H9 (cell line): ENCODE measurements around the gene TCEAL1. TPM values are rescaled to one million over a fixed set of nuclear protein-coding genes. Genes with fewer than 3 reads are reported as not detected.

Experiments used
- DNase-seq: peaks from one replicate; pipeline ENCODE4 v3.0.0-alpha.2; 2017
- H2AFZ ChIP-seq: one replicate; pipeline ENCODE4 v1.6.1; 2013; ENCODE audit warnings: mild to moderate bottlenecking, low read length, control low read depth, moderate library complexity
- H2AK5ac ChIP-seq: 2 replicates; pipeline ENCODE4 v1.6.1; 2013; ENCODE audit warnings: low read length, control low read depth, mixed read lengths; ENCODE audit not compliant: insufficient read length
- H2BK120ac ChIP-seq: one replicate; pipeline ENCODE4 v1.6.1; 2013; ENCODE audit warnings: low read depth, mild to moderate bottlenecking, low read length, control low read depth, inconsistent platforms; ENCODE audit not compliant: poor library complexity, severe bottlenecking
- H2BK12ac ChIP-seq: 2 replicates; pipeline ENCODE4 v1.6.1; 2013; ENCODE audit warnings: low read length, control low read depth, mixed read lengths, low read depth; ENCODE audit not compliant: insufficient read length
- H2BK15ac ChIP-seq: 2 replicates; pipeline ENCODE4 v1.6.1; 2013; ENCODE audit warnings: low read depth, low read length, control low read depth
- H2BK20ac ChIP-seq: one replicate; pipeline ENCODE4 v1.6.1; 2013; ENCODE audit warnings: low read depth, mild to moderate bottlenecking, low read length, control low read depth, inconsistent platforms; ENCODE audit not compliant: poor library complexity, severe bottlenecking
- H2BK5ac ChIP-seq: 2 replicates; pipeline ENCODE4 v1.6.1; 2013; ENCODE audit warnings: low read length, control low read depth, mixed read lengths; ENCODE audit not compliant: insufficient read length
- H3K14ac ChIP-seq: 2 replicates; pipeline ENCODE4 v1.6.1; 2013; ENCODE audit warnings: low read length, control low read depth; ENCODE audit not compliant: insufficient read depth
- H3K18ac ChIP-seq: 2 replicates; pipeline ENCODE4 v1.6.1; 2013; ENCODE audit warnings: low read depth, mild to moderate bottlenecking, mixed read lengths, low read length, control low read depth; ENCODE audit not compliant: insufficient read length
- H3K23ac ChIP-seq: 2 replicates; pipeline ENCODE4 v1.6.1; 2013; ENCODE audit warnings: low read length, control low read depth, mixed read lengths, low read depth; ENCODE audit not compliant: insufficient read length
- H3K23me2 ChIP-seq: 2 replicates; pipeline ENCODE4 v1.6.1; 2013; ENCODE audit warnings: low read depth, mild to moderate bottlenecking, mixed read lengths, low read length, control low read depth; ENCODE audit not compliant: insufficient read length, poor library complexity, severe bottlenecking
- H3K27ac ChIP-seq: 2 replicates; pipeline ENCODE4 v1.5.1; 2013; ENCODE audit warnings: low read length, control low read depth, mixed read lengths, low read depth; ENCODE audit not compliant: insufficient read length
- H3K27me3 ChIP-seq: 2 replicates; pipeline ENCODE4 v1.6.1; 2013; ENCODE audit warnings: low read length, control low read depth, inconsistent platforms; ENCODE audit not compliant: insufficient read depth
- H3K4ac ChIP-seq: 2 replicates; pipeline ENCODE4 v1.6.1; 2013; ENCODE audit warnings: low read depth, mild to moderate bottlenecking, control low read depth, inconsistent platforms, low read length, moderate library complexity
- H3K4me1 ChIP-seq: 2 replicates; pipeline ENCODE4 v1.6.1; 2013; ENCODE audit warnings: low read length, control low read depth, inconsistent platforms; ENCODE audit not compliant: insufficient read depth
- H3K4me2 ChIP-seq: 2 replicates; pipeline ENCODE4 v1.6.1; 2013; ENCODE audit warnings: low read length, control low read depth, mixed read lengths; ENCODE audit not compliant: insufficient read length, insufficient read depth
- H3K56ac ChIP-seq: 2 replicates; pipeline ENCODE4 v1.6.1; 2013; ENCODE audit warnings: low read depth, mild to moderate bottlenecking, mixed read lengths, low read length, control low read depth; ENCODE audit not compliant: insufficient read length
- H3K79me1 ChIP-seq: 2 replicates; pipeline ENCODE4 v1.6.1; 2013; ENCODE audit warnings: low read depth, mild to moderate bottlenecking, moderate library complexity, low read length, control low read depth, inconsistent platforms; ENCODE audit not compliant: insufficient read depth, poor library complexity, severe bottlenecking
- H3K79me2 ChIP-seq: 2 replicates; pipeline ENCODE4 v1.6.1; 2013; ENCODE audit warnings: low read length, control low read depth, inconsistent platforms; ENCODE audit not compliant: insufficient read depth
- H3K9ac ChIP-seq: 2 replicates; pipeline ENCODE4 v1.6.1; 2013; ENCODE audit warnings: low read length, control low read depth, mixed read lengths; ENCODE audit not compliant: insufficient read length; ENCODE audit errors: extremely low read depth
- H3K9me3 ChIP-seq: one replicate; pipeline ENCODE4 v1.6.1; 2013; ENCODE audit warnings: low read depth, low read length, inconsistent platforms; ENCODE audit not compliant: control insufficient read depth
- H3T11ph ChIP-seq: one replicate; pipeline ENCODE4 v1.6.1; 2013; ENCODE audit warnings: mild to moderate bottlenecking, low read length, control low read depth, inconsistent platforms
- H4K20me1 ChIP-seq: one replicate; pipeline ENCODE4 v1.6.1; 2013; ENCODE audit not compliant: control insufficient read depth, insufficient read length, insufficient read depth
- H4K5ac ChIP-seq: 2 replicates; pipeline ENCODE4 v1.6.1; 2013; ENCODE audit warnings: low read depth, mild to moderate bottlenecking, mixed read lengths, low read length, control low read depth; ENCODE audit not compliant: insufficient read length
- H4K8ac ChIP-seq: replicated peaks from 2 replicates; pipeline ENCODE4 v1.6.1; 2013; ENCODE audit warnings: low read length, control low read depth, mixed read lengths, low read depth; ENCODE audit not compliant: insufficient read length
- H4K91ac ChIP-seq: 2 replicates; pipeline ENCODE4 v1.6.1; 2013; ENCODE audit warnings: low read depth, mild to moderate bottlenecking, moderate library complexity, mixed read lengths, low read length, control low read depth; ENCODE audit not compliant: insufficient read length
- H3K27ac Mint-ChIP-seq, 3 experiments: 2 replicates in 2 of 3; 3 replicates in 1 of 3; pipeline ENCODE4 v1.8.0; 2020 to 2021; ENCODE audit warnings: mixed read lengths in 3 of 3, mild to moderate bottlenecking in 1 of 3, moderate library complexity in 1 of 3
- H3K27me3 Mint-ChIP-seq: 2 replicates; pipeline ENCODE4 v1.8.0; 2021; ENCODE audit warnings: low read depth, mild to moderate bottlenecking, moderate library complexity, mixed read lengths
- H3K36me3 Mint-ChIP-seq, 3 experiments: 2 replicates in 2 of 3; 3 replicates in 1 of 3; pipeline ENCODE4 v1.8.0; 2020 to 2021; ENCODE audit warnings: low read depth in 3 of 3, mixed read lengths in 3 of 3; ENCODE audit not compliant: insufficient read depth in 1 of 3
- H3K4me1 Mint-ChIP-seq, 2 experiments: 2 replicates each; pipeline ENCODE4 v1.8.0; 2020; ENCODE audit warnings: mixed read lengths in 2 of 2
- H3K4me3 Mint-ChIP-seq, 2 experiments: 2 replicates in 1 of 2; 3 replicates in 1 of 2; pipeline ENCODE4 v1.8.0; 2020 to 2021; ENCODE audit warnings: mild to moderate bottlenecking in 2 of 2, mixed read lengths in 2 of 2, moderate library complexity in 1 of 2
- H3K9me3 Mint-ChIP-seq, 2 experiments: 2 replicates in 1 of 2; 3 replicates in 1 of 2; pipeline ENCODE4 v1.8.0; 2020; ENCODE audit warnings: mild to moderate bottlenecking in 2 of 2, mixed read lengths in 2 of 2, moderate library complexity in 1 of 2
- WGBS: extraction: QIAGEN DNeasy Blood & Tissue Kit; methylation state at CpG from one replicate; pipeline ENCODE4 v1.1.7; 2013; ENCODE audit warnings: missing lambda C conversion rate, low lambda C conversion rate, mixed read lengths; ENCODE audit not compliant: insufficient read length; ENCODE audit errors: extremely low coverage; 5-methylcytosine and 5-hydroxymethylcytosine counted together
- total RNA-seq: library from RNA; stranded (reverse); gene quantifications from 2 replicates; pipeline ENCODE4 v1.2.1, GENCODE V29; 2021
- TF ChIP-seq, protein P1 (sequence below): fragments of 200-600 bp; sonication (generic); conservative IDR thresholded peaks from 3 replicates; pipeline ENCODE4 v1.8.0; 2021; ENCODE audit warnings: antibody characterized with exemption, mild to moderate bottlenecking

Gene TCEAL1
- total RNA-seq, 1 experiment from 2014 or later = 3.0 TPM

- Histone ChIP-seq H2BK120ac (no peak overlapping the region), H3K23me2 (peaks cover 4% of the 10 kb centered on the region), H4K8ac (no peak overlapping the region), H2BK5ac (no peak overlapping the region), H2AFZ (peak overlapping the region; percentile 90), H3K18ac (peak overlapping the region; percentile 88), H3K9me3 (no peaks in the 10 kb centered on the region), H2AK5ac (no peak overlapping the region), H3K27ac (no peak overlapping the region), H2BK15ac (no peak overlapping the region), H2BK12ac (no peak overlapping the region), H3K79me2 (no peaks in the 10 kb centered on the region), H2BK20ac (no peak overlapping the region), H3K27me3 (no peaks in the 10 kb centered on the region), H3K9ac (peak overlapping the region; percentile 35), H3K23ac (no peak overlapping the region), H3K4me2 (peak overlapping the region; percentile 54), H4K91ac (no peak overlapping the region), H3K79me1 (no peaks in the 10 kb centered on the region), H3K4ac (no peak overlapping the region), H3K4me1 (no peaks in the 10 kb centered on the region), H3K56ac (no peak overlapping the region), H3K14ac (peak overlapping the region; percentile 84), H4K20me1 (no peaks in the 10 kb centered on the region), H4K5ac (no peak overlapping the region), H3T11ph (no peak overlapping the region)
- H3K27ac Mint-ChIP-seq = peak overlapping the region; percentile 81 to 96 (median 93)
- H3K36me3 Mint-ChIP-seq = no peaks in the 10 kb centered on the region
- WGBS = no CpG with 5 or more reads among the region's 49 CpGs
- peaks cover 6 to 9% of the 10 kb centered on the region in 2 experiments; a peak in 3 of 4 replicates for H3K4me1 Mint-ChIP-seq
- peak overlapping the region; percentile 86 to 94 for H3K4me3 Mint-ChIP-seq
- H3K27me3 Mint-ChIP-seq = no peaks in the 10 kb centered on the region
- peaks cover 0 to 19% of the 10 kb centered on the region in 2 experiments; a peak in 2 of 5 replicates for H3K9me3 Mint-ChIP-seq
- TF ChIP-seq, protein P1, sequence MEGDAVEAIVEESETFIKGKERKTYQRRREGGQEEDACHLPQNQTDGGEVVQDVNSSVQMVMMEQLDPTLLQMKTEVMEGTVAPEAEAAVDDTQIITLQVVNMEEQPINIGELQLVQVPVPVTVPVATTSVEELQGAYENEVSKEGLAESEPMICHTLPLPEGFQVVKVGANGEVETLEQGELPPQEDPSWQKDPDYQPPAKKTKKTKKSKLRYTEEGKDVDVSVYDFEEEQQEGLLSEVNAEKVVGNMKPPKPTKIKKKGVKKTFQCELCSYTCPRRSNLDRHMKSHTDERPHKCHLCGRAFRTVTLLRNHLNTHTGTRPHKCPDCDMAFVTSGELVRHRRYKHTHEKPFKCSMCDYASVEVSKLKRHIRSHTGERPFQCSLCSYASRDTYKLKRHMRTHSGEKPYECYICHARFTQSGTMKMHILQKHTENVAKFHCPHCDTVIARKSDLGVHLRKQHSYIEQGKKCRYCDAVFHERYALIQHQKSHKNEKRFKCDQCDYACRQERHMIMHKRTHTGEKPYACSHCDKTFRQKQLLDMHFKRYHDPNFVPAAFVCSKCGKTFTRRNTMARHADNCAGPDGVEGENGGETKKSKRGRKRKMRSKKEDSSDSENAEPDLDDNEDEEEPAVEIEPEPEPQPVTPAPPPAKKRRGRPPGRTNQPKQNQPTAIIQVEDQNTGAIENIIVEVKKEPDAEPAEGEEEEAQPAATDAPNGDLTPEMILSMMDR = peak; percentile 60
- peak; percentile 90 for DNase-seq
These were observed 769 bp downstream of the TCEAL1 start for GRCh38 chrX:103629318-103630170.
